SHP77 (cell line): Measurements from ENCODE around the gene EFEMP2.
A peak's percentile ranks its signal among the peaks of the same experiment; 100 is the strongest.

Experiments used
- DNase-seq, 2 experiments: peaks; one replicate each; lab custom pipeline; 2025; lab: John Stamatoyannopoulos, UW

Gene EFEMP2

GRCh38 chr11:65885231-65885630 is 12.6 kb upstream of the EFEMP2 start:
- DNase-seq: no peak

GRCh38 chr11:65884716-65885092 is 12.1 kb upstream of the EFEMP2 start:
- DNase-seq: peak; percentile 57 to 64

- no peak for DNase-seq
Measured at GRCh38 chr11:65883786-65884715, 11.5 kb upstream of the EFEMP2 start.

- no peak for DNase-seq
Measured at GRCh38 chr11:65883058-65883761, 10.6 kb upstream of the EFEMP2 start.

GRCh38 chr11:65882120-65883057 is 9.8 kb upstream of the EFEMP2 start:
- DNase-seq: no peak

- no peak for DNase-seq
Measured at GRCh38 chr11:65880844-65881421, 8.3 kb upstream of the EFEMP2 start.

- no peak for DNase-seq
Measured at GRCh38 chr11:65880027-65880426, 7.4 kb upstream of the EFEMP2 start.

- no peak for DNase-seq
Measured at GRCh38 chr11:65879617-65880016, 7.0 kb upstream of the EFEMP2 start, which contains the start of gene CTSW. TSS of gene CTSW (plus strand) at chr11:65879837. CDS start at chr11:65879855, 18 bp downstream.

- peak; percentile 88 to 92 for DNase-seq
Measured at GRCh38 chr11:65873318-65874156, 937 bp upstream of the EFEMP2 start.

- no peak for DNase-seq
Measured at GRCh38 chr11:65871811-65872548, 620 bp downstream of the EFEMP2 start.

GRCh38 chr11:65870706-65871681 is 1.6 kb downstream of the EFEMP2 start:
- DNase-seq: peak in 1 of 2 experiments; percentile 45

- no peak for DNase-seq
Measured at GRCh38 chr11:65870307-65870658, 2.3 kb downstream of the EFEMP2 start.

- no peak for DNase-seq
Measured at GRCh38 chr11:65869643-65870306, 2.8 kb downstream of the EFEMP2 start.

GRCh38 chr11:65868907-65869306 is 3.7 kb downstream of the EFEMP2 start:
- DNase-seq: no peak

- DNase-seq: no peak
Measured at GRCh38 chr11:65868076-65868667, 4.4 kb downstream of the EFEMP2 start.

- no peak for DNase-seq
Measured at GRCh38 chr11:65867284-65868071, 5.1 kb downstream of the EFEMP2 start.
